GM10266 (cell line): ENCODE results near the gene SLCO3A1.

Experiments
- DNase-seq: peaks from one replicate; pipeline ENCODE4 v3.0.0; 2012; ENCODE audit errors: extremely low spot score
- CTCF ChIP-seq: IDR thresholded peaks from 2 replicates; pipeline ENCODE4 v1.5.1; 2012; ENCODE audit warnings: mild to moderate bottlenecking, low read depth; ENCODE audit not compliant: control insufficient read depth, insufficient read depth; ENCODE audit errors: missing control alignments

Gene SLCO3A1

DNA sequence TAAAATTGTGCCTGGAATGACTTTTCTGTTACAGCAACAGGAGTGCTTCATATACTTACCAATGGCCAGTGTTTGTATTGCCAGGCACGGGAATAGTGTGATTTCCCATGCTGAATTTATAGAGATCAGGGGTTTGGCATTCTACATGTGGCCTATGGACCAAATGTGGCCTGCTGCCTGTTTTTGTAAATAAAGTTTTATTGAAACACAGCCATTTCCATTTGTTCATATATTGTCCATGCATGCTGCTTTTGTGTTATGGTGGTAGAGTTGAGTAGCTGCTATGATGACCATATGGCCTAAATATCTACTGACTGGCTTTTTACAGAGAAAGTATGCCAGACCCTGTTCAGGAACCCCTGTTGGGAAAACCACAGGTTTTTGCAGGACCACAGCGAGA lies 55.6 kb downstream of the SLCO3A1 start:
- no peak for DNase-seq
- TF ChIP-seq CTCF = no peak

- no peak for TF ChIP-seq CTCF
- no peak for DNase-seq
These were observed 56.1 kb downstream of the SLCO3A1 start for GRCh38 chr15:91909574-91909973.

DNA sequence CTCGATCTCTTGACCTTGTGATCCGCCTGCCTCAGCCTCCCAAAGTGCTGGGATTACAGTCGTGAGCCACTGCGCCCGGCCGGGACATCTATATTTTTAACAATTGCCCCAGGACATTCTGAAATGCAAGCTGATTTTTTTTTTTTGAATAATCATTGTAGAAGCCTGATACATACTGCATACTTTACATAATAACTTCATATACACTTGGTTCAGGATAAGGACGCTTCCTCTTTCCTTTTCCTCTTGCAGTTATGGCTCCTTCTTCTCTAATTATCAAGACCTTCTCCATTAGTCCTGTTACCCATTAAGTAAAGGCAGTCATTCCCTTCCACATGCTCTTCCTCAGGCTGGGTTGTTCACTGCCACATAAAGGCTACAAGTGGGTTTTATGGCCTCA lies 58.3 kb downstream of the SLCO3A1 start:
- TF ChIP-seq CTCF = no peak
- no peak for DNase-seq

- no peak for DNase-seq
These were observed 58.8 kb downstream of the SLCO3A1 start for GRCh38 chr15:91912336-91912735.

GRCh38 chr15:91913560-91913959 lies 60.1 kb downstream of the SLCO3A1 start:
- no peak for TF ChIP-seq CTCF
- DNase-seq = no peak

More at GRCh38 chr15:91912336-91912735, 58.8 kb downstream of the SLCO3A1 start:
- TF ChIP-seq CTCF = no peak

- no peak for TF ChIP-seq CTCF
- no peak for DNase-seq
These were observed 62.1 kb downstream of the SLCO3A1 start for GRCh38 chr15:91915576-91915975.

- no peak for DNase-seq
- no peak for TF ChIP-seq CTCF
These were observed 62.5 kb downstream of the SLCO3A1 start for GRCh38 chr15:91916051-91916450.
